Stimulated activated CD8-positive, alpha-beta memory T cell treated with anti-CD3 and anti-CD28 coated beads, Interleukin-12 subunit alpha, Interleukin-12 subunit beta, amount 100 ng/mL, for 24 hours (primary cell): ENCODE measurements around the gene GPN1.
"Not testable (repeated sequence)": the region's sequence is repeated elsewhere in the genome, so short reads cannot be mapped to it uniquely, and the experiment has no call there.

Experiments
- DNase-seq: peaks from one replicate; pipeline ENCODE4 v3.0.0-alpha.2; 2020; ENCODE audit errors: extremely low read depth

Gene GPN1

DNA sequence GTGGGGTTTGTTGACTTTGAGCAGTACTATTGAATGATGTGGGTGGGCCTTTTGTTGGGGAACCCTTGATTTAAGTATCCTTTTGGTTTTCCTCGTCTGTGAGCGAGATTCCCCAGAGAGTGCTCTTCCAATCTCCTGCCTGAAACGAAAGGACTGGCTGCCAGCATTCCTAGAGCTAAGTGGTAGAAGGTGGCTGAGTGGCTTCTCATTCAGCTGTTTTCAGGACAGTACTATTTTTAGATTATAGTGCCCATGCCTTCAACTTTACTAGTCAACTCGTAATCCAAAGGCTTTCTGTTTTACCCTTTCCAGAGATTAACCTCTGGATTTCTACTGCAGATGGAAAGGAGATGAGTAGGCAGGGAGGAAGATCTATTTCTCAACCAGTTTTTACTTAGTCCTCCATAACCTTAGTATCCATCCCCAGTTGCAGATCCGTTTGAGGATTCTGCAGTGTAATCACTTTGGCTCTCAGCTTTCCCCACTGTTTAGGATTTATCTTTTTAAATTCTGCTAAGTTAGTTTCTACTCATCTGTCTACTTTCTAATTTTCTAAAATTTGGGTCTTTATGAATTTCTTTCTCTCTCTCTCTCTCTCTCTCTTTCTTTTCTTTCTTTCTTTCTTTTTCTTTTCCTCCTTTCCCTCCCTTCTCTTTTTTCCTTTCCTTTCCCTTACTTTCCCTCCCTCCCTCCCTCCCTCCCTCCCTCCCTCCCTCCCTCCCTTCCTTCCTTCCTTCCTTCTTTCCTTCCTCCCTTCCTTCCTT is 44.1 kb downstream of the GPN1 start:
- no peak for DNase-seq

- DNase-seq, result no peak
Observed at GRCh38 chr2:27680571-27680970, 51.7 kb downstream of the GPN1 start.

GRCh38 chr2:27681841-27682240 is 53.0 kb downstream of the GPN1 start:
- no peak for DNase-seq

GRCh38 chr2:27682334-27682771 is 53.5 kb downstream of the GPN1 start:
- not testable (repeated sequence) for DNase-seq

GRCh38 chr2:27683390-27684071 is 54.7 kb downstream of the GPN1 start:
- peak; percentile 64 for DNase-seq

- DNase-seq, result not testable (repeated sequence)
Observed at GRCh38 chr2:27685006-27685405, 56.2 kb downstream of the GPN1 start.

GRCh38 chr2:27685577-27685976 is 56.7 kb downstream of the GPN1 start:
- DNase-seq, result no peak

DNA sequence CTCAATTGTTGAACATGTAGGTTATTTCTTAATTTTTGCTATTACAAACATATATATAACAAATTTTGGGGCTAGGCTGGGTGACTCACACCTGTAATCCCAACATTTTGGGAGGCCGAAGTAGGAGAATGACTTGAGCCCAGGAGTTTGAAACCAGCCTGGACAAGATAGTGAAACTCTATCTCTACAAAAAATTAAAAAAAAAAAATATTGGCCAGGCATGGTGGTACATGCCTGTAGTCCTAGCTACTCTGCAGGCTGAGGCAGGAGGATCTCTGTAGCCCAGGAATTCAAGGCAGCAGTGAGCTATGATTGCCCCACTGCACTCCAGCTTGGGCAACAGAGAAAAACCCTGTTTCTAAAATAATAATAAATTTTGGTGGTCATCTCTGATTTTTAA is 58.4 kb downstream of the GPN1 start:
- DNase-seq, result no peak

- DNase-seq, result no peak
Observed at GRCh38 chr2:27689424-27689823, 60.6 kb downstream of the GPN1 start.

DNA sequence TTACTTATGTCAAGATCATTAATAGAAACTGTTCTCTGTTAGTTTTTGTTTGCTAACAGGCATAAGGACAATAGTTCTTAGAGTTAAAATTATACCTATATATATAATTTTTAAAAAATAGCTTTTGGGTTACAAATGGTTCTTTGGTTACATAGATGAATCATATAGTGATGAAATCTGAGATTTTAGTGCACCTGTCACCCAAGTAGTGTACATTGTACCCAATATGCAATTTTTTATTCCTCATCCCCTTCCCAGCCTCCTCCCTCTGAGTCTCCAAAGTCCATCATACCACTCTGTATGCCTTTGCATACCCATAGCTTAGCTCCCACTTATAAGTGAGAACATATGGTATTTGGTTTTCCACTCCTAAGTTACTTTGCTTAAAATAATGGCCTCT is 61.2 kb downstream of the GPN1 start:
- DNase-seq, result no peak

- no peak for DNase-seq
Observed at GRCh38 chr2:27697660-27698059, 68.8 kb downstream of the GPN1 start.
